ENCODE measurements around the gene SIX1.

Gene SIX1

GRCh38 chr14:60646226-60646818 lies 3.0 kb downstream of the SIX1 start:
- H3K4me2 ChIP-seq (ENCODE audit: low read depth, low read length, poor library complexity, severe bottlenecking), result no peak overlapping the region
- no peaks in the 10 kb centered on the region for H3K9me2 ChIP-seq (replicated peaks; ENCODE audit: low read depth, low read length)
- H3K4me1 ChIP-seq (ENCODE audit: insufficient read depth, low read length, poor library complexity, severe bottlenecking), result no peaks in the 10 kb centered on the region
- H3K36me3 ChIP-seq (ENCODE audit: insufficient read depth, low read length), result no peaks in the 10 kb centered on the region
- H3K9ac ChIP-seq (ENCODE audit: low read depth, low read length, poor library complexity, severe bottlenecking), result no peak overlapping the region
- TF ChIP-seq CTCF (conservative IDR thresholded peaks at IDR 0.05; ENCODE audit: low read length) (no peak), EZH2phosphoT487 (IDR thresholded peaks at IDR 0.05; ENCODE audit: borderline replicate concordance) (no peak)
- no peak overlapping the region for H3K4me3 ChIP-seq (ENCODE audit: low read length, poor library complexity, severe bottlenecking)
- H4K20me1 ChIP-seq (ENCODE audit: insufficient read depth, low read length, poor library complexity, severe bottlenecking), result no peaks in the 10 kb centered on the region
- no peaks in the 10 kb centered on the region for H3K79me2 ChIP-seq (ENCODE audit: insufficient read depth, low read length)
- H2AFZ ChIP-seq (ENCODE audit: low read length), result no peak overlapping the region
- H3F3A ChIP-seq (ENCODE audit: low read depth), result no peaks in the 10 kb centered on the region
- H3K9me3 ChIP-seq (ENCODE audit: insufficient read depth, low read depth, low read length), result no peaks in the 10 kb centered on the region
- H3K27me3 ChIP-seq (ENCODE audit: insufficient read depth, low read length, poor library complexity, severe bottlenecking), result no peaks in the 10 kb centered on the region

- Histone ChIP-seq H4K20me1 (ENCODE audit: insufficient read depth, low read length, poor library complexity, severe bottlenecking) (no peaks in the 10 kb centered on the region), H3K36me3 (ENCODE audit: insufficient read depth, low read length) (no peaks in the 10 kb centered on the region), H3K9me2 (replicated peaks; ENCODE audit: low read depth, low read length) (no peaks in the 10 kb centered on the region), H3K9ac (ENCODE audit: low read depth, low read length, poor library complexity, severe bottlenecking) (no peak overlapping the region), H3K9me3 (ENCODE audit: insufficient read depth, low read depth, low read length) (no peaks in the 10 kb centered on the region), H3K4me3 (ENCODE audit: low read length, poor library complexity, severe bottlenecking) (no peak overlapping the region), H2AFZ (ENCODE audit: low read length) (no peak overlapping the region), H3K4me2 (ENCODE audit: low read depth, low read length, poor library complexity, severe bottlenecking) (no peak overlapping the region), H3F3A (ENCODE audit: low read depth) (no peaks in the 10 kb centered on the region), H3K4me1 (ENCODE audit: insufficient read depth, low read length, poor library complexity, severe bottlenecking) (no peaks in the 10 kb centered on the region), H3K79me2 (ENCODE audit: insufficient read depth, low read length) (no peaks in the 10 kb centered on the region), H3K27me3 (ENCODE audit: insufficient read depth, low read length, poor library complexity, severe bottlenecking) (no peaks in the 10 kb centered on the region)
- no peak for TF ChIP-seq EZH2phosphoT487 (IDR thresholded peaks at IDR 0.05; ENCODE audit: borderline replicate concordance)
- no peak for TF ChIP-seq CTCF (conservative IDR thresholded peaks at IDR 0.05; ENCODE audit: low read length)
Measured at GRCh38 chr14:60645126-60645741, 4.0 kb downstream of the SIX1 start.

GRCh38 chr14:60644666-60645065 lies 4.6 kb downstream of the SIX1 start:
- no peaks in the 10 kb centered on the region for H3K9me2 ChIP-seq (replicated peaks; ENCODE audit: low read depth, low read length)
- no peaks in the 10 kb centered on the region for H3F3A ChIP-seq (ENCODE audit: low read depth)
- H2AFZ ChIP-seq (ENCODE audit: low read length), result no peak overlapping the region
- TF ChIP-seq CTCF (conservative IDR thresholded peaks at IDR 0.05; ENCODE audit: low read length) (no peak), EZH2phosphoT487 (IDR thresholded peaks at IDR 0.05; ENCODE audit: borderline replicate concordance) (no peak)
- H3K36me3 ChIP-seq (ENCODE audit: insufficient read depth, low read length), result no peaks in the 10 kb centered on the region
- no peaks in the 10 kb centered on the region for H4K20me1 ChIP-seq (ENCODE audit: insufficient read depth, low read length, poor library complexity, severe bottlenecking)
- H3K27me3 ChIP-seq (ENCODE audit: insufficient read depth, low read length, poor library complexity, severe bottlenecking), result no peaks in the 10 kb centered on the region
- H3K79me2 ChIP-seq (ENCODE audit: insufficient read depth, low read length), result no peaks in the 10 kb centered on the region
- no peaks in the 10 kb centered on the region for H3K4me1 ChIP-seq (ENCODE audit: insufficient read depth, low read length, poor library complexity, severe bottlenecking)
- H3K9me3 ChIP-seq (ENCODE audit: insufficient read depth, low read depth, low read length), result no peaks in the 10 kb centered on the region
- no peak overlapping the region for H3K4me2 ChIP-seq (ENCODE audit: low read depth, low read length, poor library complexity, severe bottlenecking)
- H3K9ac ChIP-seq (ENCODE audit: low read depth, low read length, poor library complexity, severe bottlenecking), result no peak overlapping the region
- H3K4me3 ChIP-seq (ENCODE audit: low read length, poor library complexity, severe bottlenecking), result no peak overlapping the region

Data from Loucy (cell line).